Endothelial cell of umbilical vein (primary cell): ENCODE data around the gene EFCAB5.

Experiments
- CTCF ChIP-seq, 2 donors: IDR thresholded peaks; 1 replicate in 1 of 2; 2 replicates in 1 of 2; pipeline ENCODE4 v1.5.1; 2011; ENCODE audit warnings: low read length in 2 of 2, mild to moderate bottlenecking in 2 of 2, moderate library complexity in 2 of 2, control low read depth in 1 of 2, inconsistent platforms in 1 of 2, low read depth in 1 of 2; ENCODE audit not compliant: insufficient read depth in 1 of 2; ENCODE audit errors: extremely low read depth in 1 of 2
- EZH2 ChIP-seq: IDR thresholded peaks from 2 replicates; pipeline ENCODE4 v1.6.1; 2012; ENCODE audit warnings: borderline replicate concordance, low read depth, mild to moderate bottlenecking, moderate library complexity, low read length, inconsistent platforms; ENCODE audit not compliant: severe bottlenecking
- JUN ChIP-seq: IDR thresholded peaks from 2 replicates; pipeline ENCODE4 v1.6.1; 2011; ENCODE audit warnings: borderline replicate concordance, low read depth; ENCODE audit not compliant: insufficient read length, insufficient read depth
- MYC ChIP-seq: IDR thresholded peaks from one replicate; pipeline ENCODE4 v1.6.1; 2011; ENCODE audit warnings: mild to moderate bottlenecking, low read depth, low read length
- POLR2A ChIP-seq: IDR thresholded peaks from 2 replicates; pipeline ENCODE4 v1.6.1; 2012; ENCODE audit warnings: low read depth, mild to moderate bottlenecking, control low read depth, low read length
- POLR2AphosphoS5 ChIP-seq: IDR thresholded peaks from 2 replicates; pipeline ENCODE4 v1.6.1; 2012; ENCODE audit warnings: low read depth, mild to moderate bottlenecking, control low read depth, low read length, moderate library complexity; ENCODE audit not compliant: insufficient read depth

- no peak for TF ChIP-seq CTCF (IDR thresholded peaks at IDR 0.05; ENCODE audit: extremely low read depth in 1 of 2, insufficient read depth in 1 of 2, low read depth in 1 of 2, low read length in 2 of 2)
- TF ChIP-seq JUN, result no peak
- no peak for TF ChIP-seq POLR2AphosphoS5
- TF ChIP-seq EZH2, result no peak
- no peak for TF ChIP-seq POLR2A
- no peak for TF ChIP-seq MYC
Observed at GRCh38 chr17:29958947-29959657, 17.7 kb downstream of the EFCAB5 start.
